Thyroid gland (tissue), 4 donors: Measurements from ENCODE around the gene BMP8B. TPM values are rescaled to one million over a fixed set of nuclear protein-coding genes. Genes with fewer than 3 reads are reported as not detected.
"Not testable (repeated sequence)": the region's sequence is repeated elsewhere in the genome, so short reads cannot be mapped to it uniquely, and the experiment has no call there.

Experiments
- DNase-seq, 2 donors: peaks; one replicate each; pipeline ENCODE4 v3.0.0-alpha.2; 2019
- H3K27ac ChIP-seq, 3 donors: fragments of 200-600 bp; sonication (generic); 1 replicate in 2 of 3; 2 replicates in 1 of 3; pipeline ENCODE4 v1.5.1; 2016 to 2019; ENCODE audit warnings: mild to moderate bottlenecking in 1 of 3, moderate library complexity in 1 of 3
- H3K27me3 ChIP-seq: fragments of 200-600 bp; sonication (generic); one replicate; pipeline ENCODE4 v1.5.1; 2019
- H3K36me3 ChIP-seq, 2 donors: fragments of 200-600 bp; sonication (generic); one replicate each; pipeline ENCODE4 v1.5.1; 2016 to 2019
- H3K4me1 ChIP-seq, 2 donors: fragments of 200-600 bp; sonication (generic); one replicate each; pipeline ENCODE4 v1.5.1; 2017 to 2019
- H3K4me3 ChIP-seq, 3 donors: fragments of 200-600 bp; sonication (generic); replicated peaks in 1 of 3; 1 replicate in 2 of 3; 2 replicates in 1 of 3; pipeline ENCODE4 v1.5.1; 2016; ENCODE audit warnings: mild to moderate bottlenecking in 1 of 3
- H3K9me3 ChIP-seq: fragments of 200-600 bp; sonication (generic); one replicate; pipeline ENCODE4 v1.5.1; 2017
- CTCF ChIP-seq, 6 experiments: fragments of 200-600 bp in 3 of 6; fragments of 450-650 bp in 3 of 6; sonication (generic) in 3 of 6; IDR thresholded peaks; one replicate each; pipeline ENCODE4 v1.5.1; 2016 to 2019; ENCODE audit warnings: antibody characterized with exemption in 6 of 6, mild to moderate bottlenecking in 2 of 6, inconsistent platforms in 1 of 6, moderate library complexity in 1 of 6
- POLR2A ChIP-seq, 2 donors: fragments of 450-650 bp; IDR thresholded peaks; one replicate each; pipeline ENCODE4 v1.6.1; 2017; ENCODE audit warnings: antibody characterized with exemption in 2 of 2, mild to moderate bottlenecking in 2 of 2, moderate library complexity in 1 of 2
- WGBS, 2 donors: methylation state at CpG; one replicate each; pipeline ENCODE4 v1.1.5; 2017; 5-methylcytosine and 5-hydroxymethylcytosine counted together
- intact Hi-C: fragments of 100-400 bp; cut with DNase I; formaldehyde crosslinking; loops from one replicate; pipeline ENCODE4 v1.15.1; 2023
- total RNA-seq, 4 donors: library from RNA; depleted of rRNA; stranded (reverse); fragments of >200 nt; gene quantifications; one replicate each; pipeline ENCODE4 v1.2.3, GENCODE V29; 2016

Gene BMP8B
- total RNA-seq, 4 donors from 2014 or later: 6.6 to 15.4 (median 8.1) TPM

DNA sequence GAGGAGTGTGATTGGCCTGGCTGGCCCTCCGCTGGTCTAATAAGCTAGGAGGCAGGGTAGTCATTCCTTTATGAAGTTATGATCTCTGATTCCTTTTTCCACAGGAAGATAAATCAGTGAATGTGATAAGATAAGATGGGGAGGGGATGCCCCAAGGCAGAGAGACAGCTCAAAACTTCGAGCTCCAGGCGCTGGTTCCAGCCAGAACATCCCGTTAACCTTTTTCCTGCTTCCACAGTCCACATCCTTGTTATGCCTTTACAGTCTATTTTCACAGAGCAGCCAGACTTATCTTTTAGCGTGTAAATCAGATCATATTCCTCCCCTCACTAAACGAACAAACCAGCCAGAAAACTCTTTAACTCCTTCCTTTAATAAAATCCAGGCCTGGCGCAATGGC is 38.5 kb upstream of the BMP8B start:
- TF ChIP-seq POLR2A (IDR thresholded peaks at IDR 0.05) (no peak), CTCF (IDR thresholded peaks at IDR 0.05) (no peak)
- no peak for DNase-seq
- intact Hi-C loops: no loop called here
- Histone ChIP-seq H3K4me3 (no peak overlapping the region), H3K27me3 (no peaks in the 10 kb centered on the region), H3K36me3 (no peaks in the 10 kb centered on the region), H3K27ac (no peak overlapping the region), H3K9me3 (no peaks in the 10 kb centered on the region), H3K4me1 (peaks cover 0 to 4% of the 10 kb centered on the region in 2 donors)
- WGBS, 2 donors: 73 to 84% methylated on average over 7 of the region's 7 CpGs

GRCh38 chr1:39826583-39826982 is 37.9 kb upstream of the BMP8B start:
- Histone ChIP-seq H3K36me3 (no peaks in the 10 kb centered on the region), H3K9me3 (no peaks in the 10 kb centered on the region), H3K4me1 (peaks cover 0 to 11% of the 10 kb centered on the region in 2 donors), H3K27ac (no peak overlapping the region), H3K4me3 (no peak overlapping the region), H3K27me3 (no peaks in the 10 kb centered on the region)
- WGBS, 2 donors: 86 to 89% methylated on average over 6 of the region's 6 CpGs
- no peak for DNase-seq
- no peak for TF ChIP-seq CTCF (IDR thresholded peaks at IDR 0.05)
- TF ChIP-seq POLR2A (IDR thresholded peaks at IDR 0.05): no peak
- intact Hi-C loops: no loop called here

DNA sequence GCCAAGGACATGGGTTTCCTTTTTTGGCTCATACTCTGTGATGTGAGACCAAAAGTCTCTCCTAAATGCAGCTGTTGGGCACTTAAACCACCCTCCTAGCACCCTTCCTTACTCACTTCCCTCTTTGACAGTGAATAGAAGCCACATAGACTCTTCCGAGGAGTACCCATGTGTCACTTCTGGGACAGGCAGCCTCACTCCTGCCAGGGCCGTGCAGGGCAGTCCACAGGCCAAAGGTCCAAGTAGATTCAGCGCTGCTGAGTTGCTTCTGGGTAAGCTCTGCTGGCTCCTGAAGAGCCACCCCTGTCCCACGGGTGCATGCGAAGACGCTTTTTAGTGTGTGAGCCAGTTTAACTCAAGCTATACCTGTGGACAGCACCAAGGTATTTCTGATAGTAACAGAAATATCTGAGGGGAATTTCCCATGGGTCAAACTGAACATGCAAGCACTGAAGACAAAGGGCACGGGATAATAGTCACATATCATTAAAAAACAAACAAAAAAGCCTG is 36.8 kb upstream of the BMP8B start:
- no peaks in the 10 kb centered on the region for H3K9me3 ChIP-seq
- no peak overlapping the region for H3K27ac ChIP-seq
- no peaks in the 10 kb centered on the region for H3K27me3 ChIP-seq
- intact Hi-C loops: no loop called here
- H3K4me1 ChIP-seq: peaks cover 0 to 13% of the 10 kb centered on the region in 2 donors
- 48 to 55% methylated on average over 7 of the region's 7 CpGs for WGBS, 2 donors
- no peaks in the 10 kb centered on the region for H3K36me3 ChIP-seq
- TF ChIP-seq POLR2A (IDR thresholded peaks at IDR 0.05): no peak
- TF ChIP-seq CTCF (IDR thresholded peaks at IDR 0.05): no peak
- no peak overlapping the region for H3K4me3 ChIP-seq
- DNase-seq: peak in 1 of 2 donors; percentile 28

- DNase-seq, H3K27ac ChIP-seq, intact Hi-C loops, H3K36me3 ChIP-seq, H3K27me3 ChIP-seq, H3K4me3 ChIP-seq, H3K9me3 ChIP-seq: not testable (repeated sequence)
- H3K4me1 ChIP-seq: peaks cover 0 to 13% of the 10 kb centered on the region in 2 donors
- WGBS, 2 donors: 93 to 96% methylated on average over 3 of the region's 3 CpGs
These were observed 34.8 kb upstream of the BMP8B start for GRCh38 chr1:39823450-39823849.

DNA sequence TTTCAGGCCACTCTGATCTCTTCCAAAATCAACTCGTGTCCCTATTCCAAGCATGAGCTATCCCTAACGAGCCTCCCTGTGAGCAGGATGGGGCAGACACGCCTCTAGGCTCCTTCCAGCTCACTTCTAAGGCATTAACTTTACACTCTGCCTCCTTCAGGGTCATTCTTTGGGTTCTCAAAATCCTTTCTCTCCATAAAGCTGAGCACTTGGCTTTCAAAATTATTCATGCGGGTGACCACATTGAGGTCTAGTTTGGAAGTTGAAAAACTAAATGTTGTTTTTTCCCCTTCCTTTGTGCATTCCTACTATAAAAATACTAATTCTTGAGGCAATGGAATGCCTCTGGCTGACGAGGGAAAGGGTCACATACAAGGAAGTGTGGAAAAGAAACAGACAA is 33.5 kb upstream of the BMP8B start:
- intact Hi-C loops: no loop called here
- Histone ChIP-seq H3K9me3 (no peaks in the 10 kb centered on the region), H3K27ac (peak overlapping the region in 1 of 3 donors; percentile 24), H3K4me1 (peaks cover 0 to 17% of the 10 kb centered on the region in 2 donors), H3K27me3 (no peaks in the 10 kb centered on the region), H3K36me3 (no peaks in the 10 kb centered on the region), H3K4me3 (no peak overlapping the region)
- TF ChIP-seq POLR2A (IDR thresholded peaks at IDR 0.05) (no peak), CTCF (IDR thresholded peaks at IDR 0.05) (no peak)
- 18 to 28% methylated on average over 5 of the region's 5 CpGs for WGBS, 2 donors
- no peak for DNase-seq
